Esophagus squamous epithelium (tissue), 5 donors: ENCODE results near the gene TNFSF12. TPM values are rescaled to one million over a fixed set of nuclear protein-coding genes. Genes with fewer than 3 reads are reported as not detected.

ENCODE experiments used
- DNase-seq: peaks from one replicate; lab custom pipeline; 2025; lab: John Stamatoyannopoulos, UW
- H3K27ac ChIP-seq, 4 donors: fragments of 200-600 bp; sonication (generic); one replicate each; pipeline ENCODE4 v1.5.1; 2016 to 2019; ENCODE audit warnings: mild to moderate bottlenecking in 1 of 4
- H3K27me3 ChIP-seq, 4 donors: fragments of 200-600 bp; sonication (generic); 1 replicate in 3 of 4; 2 replicates in 1 of 4; pipeline versions ENCODE4 v1.5.1 to v1.6.0; 2017 to 2021; ENCODE audit warnings: antibody characterized with exemption in 1 of 4
- H3K36me3 ChIP-seq, 3 donors: fragments of 200-600 bp; sonication (generic); one replicate each; pipeline ENCODE4 v1.5.1; 2016 to 2019
- H3K4me1 ChIP-seq, 3 donors: fragments of 200-600 bp; sonication (generic); one replicate each; pipeline ENCODE4 v1.5.1; 2017 to 2019
- H3K4me3 ChIP-seq, 4 donors: fragments of 200-600 bp; sonication (generic); 1 replicate in 3 of 4; 2 replicates in 1 of 4; pipeline ENCODE4 v1.5.1; 2016 to 2019; ENCODE audit warnings: mild to moderate bottlenecking in 2 of 4, moderate library complexity in 1 of 4
- H3K9me3 ChIP-seq, 3 donors: fragments of 200-600 bp; sonication (generic); one replicate each; pipeline ENCODE4 v1.5.1; 2016 to 2019
- CTCF ChIP-seq, 6 experiments: fragments of 450-650 bp in 4 of 6; fragments of 200-600 bp in 2 of 6; sonication (generic) in 2 of 6; IDR thresholded peaks; one replicate each; pipeline ENCODE4 v1.5.1; 2016 to 2019; ENCODE audit warnings: antibody characterized with exemption in 6 of 6, mild to moderate bottlenecking in 4 of 6, moderate library complexity in 4 of 6
- POLR2A ChIP-seq, 4 donors: fragments of 450-650 bp; IDR thresholded peaks; one replicate each; pipeline ENCODE4 v1.6.1; 2017; ENCODE audit warnings: antibody characterized with exemption in 4 of 4, mild to moderate bottlenecking in 4 of 4, moderate library complexity in 3 of 4
- WGBS, 2 donors: methylation state at CpG; one replicate each; pipeline ENCODE4 v1.1.5; 2018; 5-methylcytosine and 5-hydroxymethylcytosine counted together
- intact Hi-C: fragments of 100-400 bp; cut with DNase I; formaldehyde crosslinking; loops from one replicate; pipeline ENCODE4 v1.15.0; 2022
- total RNA-seq, 4 donors: library from RNA; depleted of rRNA; stranded (reverse); fragments of >200 nt; gene quantifications; one replicate each; pipeline ENCODE4 v1.1.0, GENCODE V29; 2016
- donor health status: DM: yes; HTN: yes; CAD: no.

TNFSF12 gene
- total RNA-seq, 4 donors from 2014 or later: 3.5 to 41.6 (median 6.5) TPM

DNA sequence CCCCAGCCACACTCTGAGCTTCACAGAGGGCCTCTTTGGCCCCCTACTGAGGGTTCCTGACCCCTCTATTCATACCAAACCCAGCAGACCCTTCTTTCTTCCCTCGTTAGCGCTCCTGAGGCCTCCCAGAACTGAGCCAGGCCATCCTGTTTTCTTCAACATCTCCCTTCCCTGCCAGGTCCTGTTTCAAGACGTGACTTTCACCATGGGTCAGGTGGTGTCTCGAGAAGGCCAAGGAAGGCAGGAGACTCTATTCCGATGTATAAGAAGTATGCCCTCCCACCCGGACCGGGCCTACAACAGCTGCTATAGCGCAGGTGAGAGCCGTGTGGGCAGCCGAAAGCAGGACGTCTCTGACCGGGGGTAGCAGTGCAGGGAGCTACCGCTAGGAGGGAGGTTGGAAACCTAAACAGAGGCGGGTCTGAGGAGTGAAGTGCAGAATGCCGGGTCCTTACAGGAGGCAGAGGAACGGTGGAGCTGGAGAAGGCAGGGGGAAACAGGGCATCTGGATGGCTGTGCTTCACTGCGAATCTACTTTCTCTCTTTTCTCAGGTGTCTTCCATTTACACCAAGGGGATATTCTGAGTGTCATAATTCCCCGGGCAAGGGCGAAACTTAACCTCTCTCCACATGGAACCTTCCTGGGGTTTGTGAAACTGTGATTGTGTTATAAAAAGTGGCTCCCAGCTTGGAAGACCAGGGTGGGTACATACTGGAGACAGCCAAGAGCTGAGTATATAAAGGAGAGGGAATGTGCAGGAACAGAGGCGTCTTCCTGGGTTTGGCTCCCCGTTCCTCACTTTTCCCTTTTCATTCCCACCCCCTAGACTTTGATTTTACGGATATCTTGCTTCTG, 11.5 kb downstream of the TNFSF12 start:
- Histone ChIP-seq H3K9me3 (no peaks in the 10 kb centered on the region), H3K27ac (peak overlapping the region; percentile 94 to 98 (median 96)), H3K4me1 (peaks cover 44 to 82% (median 58%) of the 10 kb centered on the region in 3 donors), H3K4me3 (peak overlapping the region in 3 of 4 donors; percentile 77 to 98 (median 97)), H3K36me3 (peaks cover 7 to 23% (median 16%) of the 10 kb centered on the region in 3 donors), H3K27me3 (no peaks in the 10 kb centered on the region)
- no peak for DNase-seq
- intact Hi-C loops: no loop called here
- WGBS, 2 donors: 24 to 27% methylated on average over 19 to 22 of the region's 22 CpGs
- TF ChIP-seq CTCF (IDR thresholded peaks at IDR 0.05): peak; percentile 40 to 79 (median 71)
- TF ChIP-seq POLR2A (IDR thresholded peaks at IDR 0.05): no peak

DNA sequence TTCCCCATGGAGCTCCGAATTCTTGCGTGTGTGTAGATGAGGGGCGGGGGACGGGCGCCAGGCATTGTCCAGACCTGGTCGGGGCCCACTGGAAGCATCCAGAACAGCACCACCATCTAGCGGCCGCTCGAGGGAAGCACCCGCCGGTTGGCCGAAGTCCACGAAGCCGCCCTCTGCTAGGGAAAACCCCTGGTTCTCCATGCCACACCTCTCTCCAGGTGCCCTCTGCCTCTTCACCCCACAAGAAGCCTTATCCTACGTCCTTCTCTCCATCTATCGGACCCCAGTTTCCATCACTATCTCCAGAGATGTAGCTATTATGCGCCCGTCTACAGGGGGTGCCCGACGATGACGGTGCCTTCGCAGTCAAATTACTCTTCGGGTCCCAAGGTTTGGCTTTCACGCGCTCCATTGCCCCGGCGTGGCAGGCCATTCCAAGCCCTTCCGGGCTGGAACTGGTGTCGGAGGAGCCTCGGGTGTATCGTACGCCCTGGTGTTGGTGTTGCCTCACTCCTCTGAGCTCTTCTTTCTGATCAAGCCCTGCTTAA, 12.2 kb downstream of the TNFSF12 start:
- Histone ChIP-seq H3K27ac (peak overlapping the region; percentile 94 to 98 (median 96)), H3K4me3 (peak overlapping the region; percentile 77 to 98 (median 94)), H3K27me3 (no peaks in the 10 kb centered on the region), H3K9me3 (no peaks in the 10 kb centered on the region), H3K4me1 (peaks cover 44 to 82% (median 58%) of the 10 kb centered on the region in 3 donors), H3K36me3 (peaks cover 7 to 30% (median 23%) of the 10 kb centered on the region in 3 donors)
- intact Hi-C loops: no loop called here
- TF ChIP-seq POLR2A (IDR thresholded peaks at IDR 0.05) (no peak), CTCF (IDR thresholded peaks at IDR 0.05) (peak; percentile 78 to 98 (median 90))
- 1% methylated on average over 28 to 32 of the region's 32 CpGs for WGBS, 2 donors
- DNase-seq: no peak

GRCh38 chr17:7561589-7562207, 12.8 kb downstream of the TNFSF12 start, which contains the start of gene SENP3:
SENP3 (plus strand) TSS chr17:7561919; CDS start chr17:7563077, 1,158 bp downstream.
- H3K27ac ChIP-seq: peak within 1 kb of the TSS; percentile 94 to 98 (median 96)
- no peak for DNase-seq
- peaks cover 44 to 79% (median 58%) of the 10 kb centered on the region in 3 donors for H3K4me1 ChIP-seq
- TF ChIP-seq CTCF (IDR thresholded peaks at IDR 0.05) (peak in 2 of 6 experiments; percentile 3 to 43), POLR2A (IDR thresholded peaks at IDR 0.05) (peak in 3 of 4 donors; percentile 29 to 64 (median 52))
- intact Hi-C loops: no loop called here
- no peaks in the 10 kb centered on the region for H3K9me3 ChIP-seq
- no peaks in the 10 kb centered on the region for H3K27me3 ChIP-seq
- peak within 1 kb of the TSS; percentile 77 to 98 (median 94) for H3K4me3 ChIP-seq
- H3K36me3 ChIP-seq: peaks cover 7 to 36% (median 25%) of the 10 kb centered on the region in 3 donors
- whole genome bisulfite sequencing, 2 donors: 1 to 3% methylated on average over 10 to 18 of the region's 82 CpGs

DNA sequence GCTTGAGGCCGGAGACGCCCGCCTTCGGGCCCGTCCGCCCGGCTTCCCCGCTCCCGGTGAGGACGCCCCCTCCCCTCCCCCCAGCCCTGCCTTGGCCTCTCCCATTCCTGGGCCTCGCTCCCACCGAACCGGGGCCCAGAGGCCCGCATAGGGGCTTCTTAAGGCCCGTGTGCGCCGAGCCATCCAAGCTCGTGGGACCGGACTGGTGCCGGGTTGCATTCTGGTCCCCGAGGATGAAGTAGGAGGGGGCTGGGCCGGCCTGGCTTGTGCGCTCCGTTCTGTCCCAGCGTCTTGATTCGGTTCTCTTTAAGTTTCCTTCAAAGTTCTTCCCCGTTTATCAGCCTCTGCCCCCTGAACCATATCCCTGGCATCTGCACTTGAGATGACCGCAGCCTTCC, 13.3 kb downstream of the TNFSF12 start:
- peaks cover 43 to 74% (median 55%) of the 10 kb centered on the region in 3 donors for H3K4me1 ChIP-seq
- 0 to 2% methylated on average over 7 to 16 of the region's 28 CpGs for WGBS, 2 donors
- peak overlapping the region; percentile 77 to 98 (median 94) for H3K4me3 ChIP-seq
- H3K36me3 ChIP-seq: peaks cover 7 to 41% (median 28%) of the 10 kb centered on the region in 3 donors
- TF ChIP-seq CTCF (IDR thresholded peaks at IDR 0.05) (no peak), POLR2A (IDR thresholded peaks at IDR 0.05) (no peak)
- no peaks in the 10 kb centered on the region for H3K27me3 ChIP-seq
- intact Hi-C loops: no loop called here
- H3K9me3 ChIP-seq: no peaks in the 10 kb centered on the region
- no peak for DNase-seq
- peak overlapping the region; percentile 94 to 98 (median 96) for H3K27ac ChIP-seq
